ENCODE data around the gene KDR. TPM values are rescaled to one million over a fixed set of nuclear protein-coding genes. Genes with fewer than 3 reads are reported as not detected.

KDR gene
- polyA plus RNA-seq, 1 of the 3 experiments (the other 2 are of a cell fraction), result not detected

GRCh38 chr4:55107054-55107453 is 18.3 kb downstream of the KDR start:
- Histone ChIP-seq H2AFZ (ENCODE audit: low read depth) (no peak overlapping the region), H3K4me2 (no peak overlapping the region), H3K9me3 (no peaks in the 10 kb centered on the region), H3F3A (replicated peaks; ENCODE audit: insufficient read depth) (no peaks in the 10 kb centered on the region), H3K27me3 (ENCODE audit: insufficient read depth) (no peaks in the 10 kb centered on the region), H3K27ac (ENCODE audit: low read depth in 2 of 2, low read length in 1 of 2) (no peak overlapping the region), H3K36me3 (replicated peaks in 1 of 2; ENCODE audit: control insufficient read depth in 1 of 2, insufficient read depth in 2 of 2, low read length in 1 of 2) (no peaks in the 10 kb centered on the region), H4K20me1 (ENCODE audit: insufficient read depth) (no peaks in the 10 kb centered on the region), H3K4me3 (ENCODE audit: low read depth in 2 of 2, low read length in 1 of 2) (no peak overlapping the region), H3K79me2 (ENCODE audit: insufficient read depth) (no peaks in the 10 kb centered on the region), H3K9me2 (no peaks in the 10 kb centered on the region), H3K4me1 (ENCODE audit: control insufficient read depth in 1 of 2, insufficient read depth in 2 of 2, low read depth in 1 of 2, low read length in 1 of 2) (no peaks in the 10 kb centered on the region), H3K9ac (no peak overlapping the region)
- TF ChIP-seq RAD21 (IDR thresholded peaks at IDR 0.05; ENCODE audit: low read length), result no peak
- ChIA-PET POLR2A (no interaction called here), CTCF (no interaction called here)
- DNase-seq, result no peak
- 74% methylated on average over 3 of the region's 3 CpGs for WGBS (ENCODE audit: low lambda C conversion rate)

GRCh38 chr4:55103224-55103623 is 22.2 kb downstream of the KDR start:
- no peaks in the 10 kb centered on the region for H3F3A ChIP-seq (replicated peaks; ENCODE audit: insufficient read depth)
- POLR2A ChIA-PET, result no interaction called here
- no peaks in the 10 kb centered on the region for H3K9me3 ChIP-seq
- H2AFZ ChIP-seq (ENCODE audit: low read depth), result no peak overlapping the region
- no peaks in the 10 kb centered on the region for H3K79me2 ChIP-seq (ENCODE audit: insufficient read depth)
- no peaks in the 10 kb centered on the region for H3K9me2 ChIP-seq
- DNase-seq, result no peak
- no peaks in the 10 kb centered on the region for H3K27me3 ChIP-seq (ENCODE audit: insufficient read depth)
- 45% methylated on average over 3 of the region's 3 CpGs for WGBS (ENCODE audit: low lambda C conversion rate)
- H3K4me3 ChIP-seq (ENCODE audit: low read depth in 2 of 2, low read length in 1 of 2), result no peak overlapping the region
- CTCF ChIA-PET, result no interaction called here
- no peak overlapping the region for H3K4me2 ChIP-seq
- no peaks in the 10 kb centered on the region for H4K20me1 ChIP-seq (ENCODE audit: insufficient read depth)
- TF ChIP-seq CTCF (IDR thresholded peaks at IDR 0.05), result no peak
- TF ChIP-seq YY1 (IDR thresholded peaks at IDR 0.05; ENCODE audit: low read depth), result no peak
- no peak for TF ChIP-seq FOXM1 (IDR thresholded peaks at IDR 0.05; ENCODE audit: low read depth)
- no peak for TF ChIP-seq NRF1 (IDR thresholded peaks at IDR 0.05; ENCODE audit: low read depth, low read length)
- TF ChIP-seq TCF12 (IDR thresholded peaks at IDR 0.05), result no peak
- H3K27ac ChIP-seq (ENCODE audit: low read depth in 2 of 2, low read length in 1 of 2), result no peak overlapping the region
- H3K36me3 ChIP-seq (replicated peaks in 1 of 2; ENCODE audit: control insufficient read depth in 1 of 2, insufficient read depth in 2 of 2, low read length in 1 of 2), result no peaks in the 10 kb centered on the region
- no peaks in the 10 kb centered on the region for H3K4me1 ChIP-seq (ENCODE audit: control insufficient read depth in 1 of 2, insufficient read depth in 2 of 2, low read depth in 1 of 2, low read length in 1 of 2)
- no peak overlapping the region for H3K9ac ChIP-seq

- Histone ChIP-seq H3K4me3 (ENCODE audit: low read depth in 2 of 2, low read length in 1 of 2) (no peak overlapping the region), H3K9ac (no peak overlapping the region), H3K27me3 (ENCODE audit: insufficient read depth) (no peaks in the 10 kb centered on the region), H3K4me1 (ENCODE audit: control insufficient read depth in 1 of 2, insufficient read depth in 2 of 2, low read depth in 1 of 2, low read length in 1 of 2) (no peaks in the 10 kb centered on the region), H4K20me1 (ENCODE audit: insufficient read depth) (no peaks in the 10 kb centered on the region), H3K36me3 (replicated peaks in 1 of 2; ENCODE audit: control insufficient read depth in 1 of 2, insufficient read depth in 2 of 2, low read length in 1 of 2) (no peaks in the 10 kb centered on the region), H3K9me2 (no peaks in the 10 kb centered on the region), H3K4me2 (no peak overlapping the region), H2AFZ (ENCODE audit: low read depth) (no peak overlapping the region), H3K9me3 (no peaks in the 10 kb centered on the region), H3K79me2 (ENCODE audit: insufficient read depth) (no peaks in the 10 kb centered on the region), H3K27ac (ENCODE audit: low read depth in 2 of 2, low read length in 1 of 2) (no peak overlapping the region), H3F3A (replicated peaks; ENCODE audit: insufficient read depth) (no peaks in the 10 kb centered on the region)
- POLR2A ChIA-PET, result no interaction called here
- 60% methylated on average over 4 of the region's 4 CpGs for WGBS (ENCODE audit: low lambda C conversion rate)
- CTCF ChIA-PET, result interaction anchor here (2.4 kb wide), 1 partner anchor 129 kb away, joined by 7 read pairs; no protein-coding TSS in a partner anchor
- no peak for DNase-seq
- TF ChIP-seq USF1 (IDR thresholded peaks at IDR 0.05; ENCODE audit: borderline replicate concordance, low read depth) (no peak), NRF1 (IDR thresholded peaks at IDR 0.05; ENCODE audit: low read depth, low read length) (no peak), GATA2 (CRISPR knock-in tag; IDR thresholded peaks at IDR 0.05) (no peak), TCF12 (IDR thresholded peaks at IDR 0.05) (no peak), CHD2 (IDR thresholded peaks at IDR 0.05; ENCODE audit: low read length, partially characterized antibody) (no peak), EP300 (IDR thresholded peaks at IDR 0.05; ENCODE audit: borderline replicate concordance in 1 of 2, low read depth in 1 of 2, low read length in 1 of 2) (no peak), IRF3 (IDR thresholded peaks at IDR 0.05; ENCODE audit: low read depth, low read length) (no peak), RAD21 (IDR thresholded peaks at IDR 0.05; ENCODE audit: low read length) (no peak), ZBTB33 (IDR thresholded peaks at IDR 0.05; ENCODE audit: borderline replicate concordance, low read depth) (no peak), MAX (IDR thresholded peaks at IDR 0.05; ENCODE audit: low read depth) (no peak), MEF2A (IDR thresholded peaks at IDR 0.05; ENCODE audit: borderline replicate concordance, low read depth) (no peak), GABPA (IDR thresholded peaks at IDR 0.05; ENCODE audit: low read depth) (no peak), FOXM1 (IDR thresholded peaks at IDR 0.05; ENCODE audit: low read depth) (no peak), SIN3A (IDR thresholded peaks at IDR 0.05; ENCODE audit: borderline replicate concordance, low read depth, low read length) (no peak)
Observed at GRCh38 chr4:55099816-55100215, 25.6 kb downstream of the KDR start.

Measured in SK-N-SH (cell line).